DOHH2 (cell line): ENCODE measurements around the gene ARHGAP22.

Source experiments
- EZH2phosphoT487 ChIP-seq: fragments of 200-600 bp; sonication (generic); IDR thresholded peaks from 2 replicates; pipeline ENCODE4 v1.6.1; 2017; ENCODE audit warnings: borderline replicate concordance, mild to moderate bottlenecking, antibody characterized with exemption, low read length, moderate library complexity, mixed read lengths
- TF ChIP-seq, protein P1 (sequence below): fragments of 200-600 bp; sonication (generic); IDR thresholded peaks from one replicate; pipeline ENCODE4 v1.5.1; 2014; ENCODE audit warnings: antibody characterized with exemption, mild to moderate bottlenecking, low read depth, low read length; ENCODE audit not compliant: poor library complexity, severe bottlenecking

DNA sequence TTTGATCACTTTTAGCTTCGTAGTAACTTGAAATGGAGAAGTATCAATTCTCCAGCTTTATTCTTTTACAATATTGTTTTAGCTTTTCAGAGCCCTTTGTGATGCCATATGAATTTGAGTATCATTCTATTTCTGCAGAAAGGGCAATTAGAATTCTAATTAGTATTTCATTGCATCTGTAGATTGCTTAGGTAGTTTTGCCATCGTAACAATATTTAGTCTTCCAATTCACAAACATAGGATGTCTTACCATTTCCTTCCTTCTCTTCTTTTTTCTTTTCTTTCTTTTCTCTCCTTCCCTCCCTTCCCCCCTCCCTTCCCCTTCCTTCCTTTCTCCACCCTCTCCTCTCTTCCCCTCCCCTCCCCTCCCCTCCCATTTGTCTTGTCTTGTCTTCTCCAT lies 193.4 kb downstream of the ARHGAP22 start:
- TF ChIP-seq, protein P1, sequence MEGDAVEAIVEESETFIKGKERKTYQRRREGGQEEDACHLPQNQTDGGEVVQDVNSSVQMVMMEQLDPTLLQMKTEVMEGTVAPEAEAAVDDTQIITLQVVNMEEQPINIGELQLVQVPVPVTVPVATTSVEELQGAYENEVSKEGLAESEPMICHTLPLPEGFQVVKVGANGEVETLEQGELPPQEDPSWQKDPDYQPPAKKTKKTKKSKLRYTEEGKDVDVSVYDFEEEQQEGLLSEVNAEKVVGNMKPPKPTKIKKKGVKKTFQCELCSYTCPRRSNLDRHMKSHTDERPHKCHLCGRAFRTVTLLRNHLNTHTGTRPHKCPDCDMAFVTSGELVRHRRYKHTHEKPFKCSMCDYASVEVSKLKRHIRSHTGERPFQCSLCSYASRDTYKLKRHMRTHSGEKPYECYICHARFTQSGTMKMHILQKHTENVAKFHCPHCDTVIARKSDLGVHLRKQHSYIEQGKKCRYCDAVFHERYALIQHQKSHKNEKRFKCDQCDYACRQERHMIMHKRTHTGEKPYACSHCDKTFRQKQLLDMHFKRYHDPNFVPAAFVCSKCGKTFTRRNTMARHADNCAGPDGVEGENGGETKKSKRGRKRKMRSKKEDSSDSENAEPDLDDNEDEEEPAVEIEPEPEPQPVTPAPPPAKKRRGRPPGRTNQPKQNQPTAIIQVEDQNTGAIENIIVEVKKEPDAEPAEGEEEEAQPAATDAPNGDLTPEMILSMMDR = no peak
- no peak for TF ChIP-seq EZH2phosphoT487
